ENCODE results near the gene THEM4.

THEM4 gene

DNA sequence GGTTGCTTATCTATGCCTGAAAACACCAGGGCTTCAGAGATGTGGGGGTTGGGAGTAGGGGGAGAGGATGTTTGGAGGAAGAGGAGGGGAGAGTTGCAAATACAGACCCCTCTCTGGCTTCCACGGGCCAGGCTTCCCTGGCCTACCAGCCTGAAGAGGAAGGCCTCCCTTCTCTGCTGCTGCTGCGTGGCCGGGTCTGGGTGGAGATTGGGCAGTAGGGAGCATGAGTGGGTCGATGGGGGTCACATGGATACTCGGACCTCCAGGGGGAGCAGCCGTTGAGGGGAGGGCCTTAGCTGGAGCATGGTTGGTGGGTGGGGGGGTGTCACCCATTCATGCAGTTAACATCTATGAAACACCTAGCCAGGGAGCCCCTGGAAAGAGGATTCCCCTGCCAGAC, 79.3 kb downstream of the THEM4 start:
- Histone ChIP-seq H2AFZ (ENCODE audit: low read depth, low read length) (no peak overlapping the region), H3K36me3 (ENCODE audit: insufficient read depth, low read length) (no peaks in the 10 kb centered on the region), H3K9me3 (ENCODE audit: low read length) (no peaks in the 10 kb centered on the region), H3K27me3 (ENCODE audit: insufficient read depth, low read length) (peaks cover 28% of the 10 kb centered on the region), H3K4me1 (ENCODE audit: insufficient read depth, low read length) (peaks cover 15% of the 10 kb centered on the region), H3K4me3 (ENCODE audit: low read length) (no peak overlapping the region)

DNA sequence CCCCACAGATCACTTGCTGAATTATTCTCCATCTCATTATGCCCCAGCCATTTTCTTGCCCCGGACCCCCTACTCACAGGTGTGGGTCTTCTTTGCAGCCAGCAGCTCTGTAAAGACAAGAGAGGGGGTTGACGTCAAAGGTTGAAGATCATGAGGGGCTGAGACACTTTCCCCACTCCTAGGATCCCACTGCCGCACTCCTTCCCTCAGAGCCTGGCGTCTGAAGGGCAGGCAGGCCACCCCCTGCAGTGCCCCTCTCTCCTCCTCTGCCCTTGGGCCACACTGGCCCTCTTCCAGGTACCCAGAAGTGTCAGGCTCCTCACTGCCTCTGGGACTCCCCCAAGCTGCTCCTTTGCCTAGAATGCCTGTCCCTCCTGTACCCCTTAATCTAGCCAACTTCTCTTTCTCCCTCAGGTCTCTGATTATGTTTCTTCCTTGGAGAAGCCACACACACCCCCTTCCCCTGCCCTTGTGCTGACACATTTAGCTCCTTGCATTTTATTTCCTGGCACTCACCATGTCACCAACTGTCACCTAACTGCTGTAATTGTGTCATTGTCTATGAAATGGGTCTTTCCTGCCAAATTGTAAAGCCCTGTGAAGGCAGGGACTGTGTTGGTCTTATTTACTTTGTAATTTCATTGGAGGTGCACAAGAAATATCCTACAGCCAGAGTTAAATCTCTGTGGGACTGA, 79.8 kb downstream of the THEM4 start:
- H3K27me3 ChIP-seq (ENCODE audit: insufficient read depth, low read length), result peaks cover 32% of the 10 kb centered on the region
- no peak overlapping the region for H2AFZ ChIP-seq (ENCODE audit: low read depth, low read length)
- H3K4me3 ChIP-seq (ENCODE audit: low read length), result no peak overlapping the region
- no peaks in the 10 kb centered on the region for H3K36me3 ChIP-seq (ENCODE audit: insufficient read depth, low read length)
- no peaks in the 10 kb centered on the region for H3K9me3 ChIP-seq (ENCODE audit: low read length)
- H3K4me1 ChIP-seq (ENCODE audit: insufficient read depth, low read length), result peaks cover 15% of the 10 kb centered on the region

GRCh38 chr1:151828921-151829320, 80.4 kb downstream of the THEM4 start:
- Histone ChIP-seq H3K9me3 (ENCODE audit: low read length) (no peaks in the 10 kb centered on the region), H3K4me3 (ENCODE audit: low read length) (no peak overlapping the region), H3K4me1 (ENCODE audit: insufficient read depth, low read length) (peaks cover 15% of the 10 kb centered on the region), H2AFZ (ENCODE audit: low read depth, low read length) (no peak overlapping the region), H3K36me3 (ENCODE audit: insufficient read depth, low read length) (no peaks in the 10 kb centered on the region), H3K27me3 (ENCODE audit: insufficient read depth, low read length) (peaks cover 34% of the 10 kb centered on the region)

GRCh38 chr1:151827853-151828252, 81.5 kb downstream of the THEM4 start:
- H3K4me1 ChIP-seq (ENCODE audit: insufficient read depth, low read length), result peaks cover 15% of the 10 kb centered on the region
- H2AFZ ChIP-seq (ENCODE audit: low read depth, low read length), result no peak overlapping the region
- H3K4me3 ChIP-seq (ENCODE audit: low read length), result no peak overlapping the region
- H3K27me3 ChIP-seq (ENCODE audit: insufficient read depth, low read length), result peaks cover 35% of the 10 kb centered on the region
- no peaks in the 10 kb centered on the region for H3K36me3 ChIP-seq (ENCODE audit: insufficient read depth, low read length)
- no peaks in the 10 kb centered on the region for H3K9me3 ChIP-seq (ENCODE audit: low read length)

- no peaks in the 10 kb centered on the region for H3K36me3 ChIP-seq (ENCODE audit: insufficient read depth, low read length)
- H3K4me1 ChIP-seq (ENCODE audit: insufficient read depth, low read length), result peaks cover 15% of the 10 kb centered on the region
- no peaks in the 10 kb centered on the region for H3K9me3 ChIP-seq (ENCODE audit: low read length)
- H3K27me3 ChIP-seq (ENCODE audit: insufficient read depth, low read length), result peaks cover 34% of the 10 kb centered on the region
- H3K4me3 ChIP-seq (ENCODE audit: low read length), result no peak overlapping the region
- H2AFZ ChIP-seq (ENCODE audit: low read depth, low read length), result no peak overlapping the region
Observed at GRCh38 chr1:151825751-151826660, 83.3 kb downstream of the THEM4 start.

DNA sequence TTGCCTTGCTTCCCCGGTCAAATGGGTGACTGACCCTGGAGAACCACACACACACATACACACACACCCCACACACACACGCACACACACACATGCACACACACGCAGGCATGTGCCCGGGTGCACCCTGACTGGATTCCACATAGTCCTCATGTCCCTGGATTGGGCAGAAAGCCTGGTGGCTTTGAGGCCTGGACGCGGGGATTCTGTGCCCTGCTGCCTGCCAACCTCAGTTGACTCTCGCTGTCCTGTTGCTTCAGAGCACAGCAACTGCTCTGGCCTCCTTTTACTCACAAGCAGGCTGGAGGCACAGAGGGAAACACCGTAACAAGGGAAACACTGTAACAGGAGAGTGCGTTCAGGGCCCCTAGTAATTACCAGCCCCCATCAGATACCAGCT, 84.1 kb downstream of the THEM4 start:
- H2AFZ ChIP-seq (ENCODE audit: low read depth, low read length), result no peak overlapping the region
- H3K4me3 ChIP-seq (ENCODE audit: low read length), result no peak overlapping the region
- H3K4me1 ChIP-seq (ENCODE audit: insufficient read depth, low read length), result peaks cover 15% of the 10 kb centered on the region
- no peaks in the 10 kb centered on the region for H3K9me3 ChIP-seq (ENCODE audit: low read length)
- peaks cover 34% of the 10 kb centered on the region for H3K27me3 ChIP-seq (ENCODE audit: insufficient read depth, low read length)
- no peaks in the 10 kb centered on the region for H3K36me3 ChIP-seq (ENCODE audit: insufficient read depth, low read length)
